ENCODE measurements around the gene EREG. TPM values are rescaled to one million over a fixed set of nuclear protein-coding genes. Genes with fewer than 3 reads are reported as not detected.

Gene EREG
- total RNA-seq, 1 experiment from 2014 or later: not detected

- in situ Hi-C loops (cut with HindIII; ENCODE audit: low pct_unique_long_range_greater_than_20kb, low sequenced_read_pairs): no loop called here
- no peak for DNase-seq (ENCODE audit: low read depth, low spot score)
Observed at GRCh38 chr4:74402692-74403456, 37.9 kb downstream of the EREG start.

DNA sequence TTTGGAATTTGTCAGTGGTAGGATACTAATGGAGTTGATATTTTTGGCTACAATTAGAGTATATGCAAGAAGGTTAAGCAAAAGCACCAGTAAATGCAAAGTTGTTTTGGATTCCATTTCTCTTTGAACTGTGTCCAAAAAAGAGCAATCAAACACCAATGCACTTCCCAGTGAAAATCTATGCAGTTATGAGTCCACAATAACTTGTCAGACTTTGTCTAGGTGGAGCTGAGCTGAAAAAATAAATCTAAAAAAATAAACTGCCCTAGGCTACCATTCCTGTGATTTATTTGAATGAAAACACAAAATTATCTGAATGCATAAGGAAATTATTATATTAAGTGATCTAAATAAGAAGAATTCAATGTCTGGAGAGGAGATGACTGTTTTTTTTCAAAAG, 42.9 kb downstream of the EREG start:
- in situ Hi-C loops (cut with HindIII; ENCODE audit: low pct_unique_long_range_greater_than_20kb, low sequenced_read_pairs): no loop called here
- no peak for DNase-seq (ENCODE audit: low read depth, low spot score)

- no peak for DNase-seq (ENCODE audit: low read depth, low spot score)
- in situ Hi-C loops (cut with HindIII; ENCODE audit: low pct_unique_long_range_greater_than_20kb, low sequenced_read_pairs): no loop called here
Observed at GRCh38 chr4:74408639-74409038, 43.7 kb downstream of the EREG start.

DNA sequence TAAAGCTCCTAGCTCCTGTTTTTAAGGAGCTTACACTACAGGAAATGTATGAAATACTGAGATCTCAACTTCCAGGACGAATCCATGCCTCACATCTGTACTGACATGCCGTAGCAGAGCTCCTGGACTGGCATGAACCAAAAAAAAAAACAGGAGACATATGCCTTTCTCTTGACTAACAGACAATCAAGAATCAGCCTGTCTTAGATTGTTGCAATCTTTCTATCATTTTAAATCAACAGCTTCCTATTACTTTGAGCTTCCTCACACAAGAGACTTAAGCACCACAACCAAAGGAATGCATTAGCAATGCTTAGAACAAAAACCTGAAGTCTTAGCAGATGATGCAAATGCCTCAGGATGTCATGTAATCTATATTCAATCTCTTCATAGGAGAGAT, 45.3 kb downstream of the EREG start:
- DNase-seq (ENCODE audit: low read depth, low spot score): no peak
- in situ Hi-C loops (cut with HindIII; ENCODE audit: low pct_unique_long_range_greater_than_20kb, low sequenced_read_pairs): no loop called here

- DNase-seq (ENCODE audit: low read depth, low spot score): no peak
- in situ Hi-C loops (cut with HindIII; ENCODE audit: low pct_unique_long_range_greater_than_20kb, low sequenced_read_pairs): no loop called here
Observed at GRCh38 chr4:74412225-74412624, 47.3 kb downstream of the EREG start.

- in situ Hi-C loops (cut with HindIII; ENCODE audit: low pct_unique_long_range_greater_than_20kb, low sequenced_read_pairs): no loop called here
- DNase-seq (ENCODE audit: low read depth, low spot score): no peak
Observed at GRCh38 chr4:74413265-74413664, 48.3 kb downstream of the EREG start.

DNA sequence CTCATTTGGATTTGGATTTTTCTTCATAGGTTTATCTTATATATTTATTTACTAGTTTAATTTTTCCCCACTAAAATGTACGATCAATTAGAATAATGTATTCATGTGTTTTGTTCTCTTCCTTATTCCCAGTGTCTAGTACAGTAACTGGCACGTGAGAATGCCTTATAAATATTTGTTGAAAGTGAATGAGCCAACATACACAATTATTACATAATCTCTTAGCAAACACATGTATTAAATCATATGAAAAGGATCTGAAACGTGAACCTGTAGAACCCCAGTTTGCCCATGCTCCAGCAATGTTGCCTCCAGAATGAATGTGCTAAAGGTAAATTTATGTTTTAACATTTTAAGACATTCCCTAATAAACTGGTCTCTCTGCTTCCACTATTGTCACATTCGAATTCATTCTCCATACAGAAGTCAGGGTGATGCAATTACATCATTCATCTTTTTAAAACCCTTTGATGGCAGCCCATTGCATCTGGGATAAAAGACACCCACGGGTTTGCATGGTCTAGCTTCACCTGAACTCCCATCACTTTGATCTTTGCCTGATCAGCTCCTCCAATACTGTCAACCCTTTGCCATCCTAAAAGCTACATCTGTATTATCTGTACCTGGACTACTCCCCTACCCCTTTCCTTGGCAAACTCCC, 49.3 kb downstream of the EREG start:
- no peak for DNase-seq (ENCODE audit: low read depth, low spot score)
- in situ Hi-C loops (cut with HindIII; ENCODE audit: low pct_unique_long_range_greater_than_20kb, low sequenced_read_pairs): no loop called here

DNA sequence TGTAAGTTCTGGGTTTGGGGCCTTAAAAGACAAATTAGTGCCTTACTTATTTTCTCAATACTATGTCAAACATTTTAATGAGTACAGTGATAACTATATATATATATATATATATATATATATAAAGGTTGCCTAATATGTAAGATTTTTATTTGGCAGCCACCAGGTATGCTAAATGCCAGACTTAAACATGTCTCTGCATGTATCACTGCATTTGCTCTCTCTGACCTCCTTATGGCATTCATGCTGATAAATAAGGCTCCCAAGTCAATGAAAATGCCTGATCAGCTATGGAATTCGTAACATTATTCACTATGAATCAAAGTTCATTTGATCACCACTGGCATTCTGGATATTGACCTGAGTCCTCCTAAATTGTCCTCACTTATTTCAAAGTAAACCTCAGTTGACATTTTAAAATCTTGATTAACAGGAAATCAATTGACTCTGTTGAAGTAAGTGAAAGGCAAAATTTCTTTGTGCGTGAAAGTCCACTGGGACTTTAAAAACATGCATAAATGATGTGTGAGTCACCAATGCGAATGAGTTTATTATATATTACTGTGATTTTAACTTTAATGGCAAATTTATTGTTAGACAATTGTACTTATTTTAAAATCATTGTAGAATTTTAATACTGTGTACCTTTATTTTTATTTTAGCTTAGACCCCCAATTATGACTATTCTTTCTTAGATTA, 50.8 kb downstream of the EREG start:
- DNase-seq (ENCODE audit: low read depth, low spot score): no peak
- in situ Hi-C loops (cut with HindIII; ENCODE audit: low pct_unique_long_range_greater_than_20kb, low sequenced_read_pairs): no loop called here

DNA sequence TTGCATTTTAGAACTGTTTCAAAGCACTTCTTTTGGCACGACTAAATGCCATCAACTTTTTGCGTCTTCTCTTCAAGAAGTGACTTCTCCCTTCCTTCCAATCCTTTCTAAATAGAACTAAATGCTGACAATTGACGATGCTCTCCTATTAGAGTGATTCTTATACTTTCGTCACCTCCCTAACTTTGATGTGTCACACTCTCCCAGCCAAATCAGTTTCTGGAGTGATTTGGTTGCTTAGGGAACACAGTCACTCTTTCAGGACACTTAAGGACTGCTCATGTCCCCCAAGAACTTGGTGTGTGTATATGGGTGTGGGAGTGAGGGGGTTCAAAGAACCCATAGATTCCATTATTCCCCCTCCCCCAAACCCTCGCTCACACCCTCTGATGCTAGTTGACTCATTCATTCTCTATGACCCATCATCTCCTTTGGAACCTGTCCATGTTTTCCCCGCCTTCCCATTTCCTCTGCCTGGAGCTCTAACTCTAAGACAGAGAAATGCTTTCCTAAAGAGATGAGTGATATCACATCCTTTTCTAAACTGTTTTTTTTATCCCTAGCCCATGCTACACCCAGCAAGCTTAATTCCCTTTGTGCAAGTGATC, 53.2 kb downstream of the EREG start:
- no peak for DNase-seq (ENCODE audit: low read depth, low spot score)
- in situ Hi-C loops (cut with HindIII; ENCODE audit: low pct_unique_long_range_greater_than_20kb, low sequenced_read_pairs): no loop called here

- in situ Hi-C loops (cut with HindIII; ENCODE audit: low pct_unique_long_range_greater_than_20kb, low sequenced_read_pairs): no loop called here
- DNase-seq (ENCODE audit: low read depth, low spot score): no peak
Observed at GRCh38 chr4:74420863-74421262, 55.9 kb downstream of the EREG start.

GRCh38 chr4:74423104-74423503, 58.2 kb downstream of the EREG start:
- in situ Hi-C loops (cut with HindIII; ENCODE audit: low pct_unique_long_range_greater_than_20kb, low sequenced_read_pairs): no loop called here
- DNase-seq (ENCODE audit: low read depth, low spot score): no peak

GRCh38 chr4:74424111-74424510, 59.2 kb downstream of the EREG start:
- DNase-seq (ENCODE audit: low read depth, low spot score): no peak
- in situ Hi-C loops (cut with HindIII; ENCODE audit: low pct_unique_long_range_greater_than_20kb, low sequenced_read_pairs): no loop called here

- in situ Hi-C loops (cut with HindIII; ENCODE audit: low pct_unique_long_range_greater_than_20kb, low sequenced_read_pairs): no loop called here
- no peak for DNase-seq (ENCODE audit: low read depth, low spot score)
Observed at GRCh38 chr4:74426101-74426500, 61.2 kb downstream of the EREG start.

DNA sequence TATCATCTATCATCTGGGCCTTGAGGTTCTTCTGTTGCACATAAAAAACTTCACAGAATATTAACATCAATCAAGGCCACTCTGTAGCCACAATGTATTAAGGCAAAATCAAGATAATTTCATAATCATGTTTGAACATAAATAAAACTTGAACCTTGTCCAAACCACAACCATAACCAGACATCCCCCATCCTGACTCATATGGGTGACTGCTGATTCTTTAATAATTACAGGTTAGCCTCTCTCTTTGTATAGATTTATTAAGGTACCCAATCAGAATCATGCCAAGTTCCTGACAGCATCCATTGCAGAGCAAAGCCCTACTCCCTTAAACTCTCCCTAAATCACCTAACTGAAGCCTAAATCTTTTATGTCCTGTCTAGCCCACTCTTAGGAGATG, 63.3 kb downstream of the EREG start:
- no peak for DNase-seq (ENCODE audit: low read depth, low spot score)
- in situ Hi-C loops (cut with HindIII; ENCODE audit: low pct_unique_long_range_greater_than_20kb, low sequenced_read_pairs): no loop called here

GRCh38 chr4:74431113-74431826, 66.3 kb downstream of the EREG start:
- no peak for DNase-seq (ENCODE audit: low read depth, low spot score)
- in situ Hi-C loops (cut with HindIII; ENCODE audit: low pct_unique_long_range_greater_than_20kb, low sequenced_read_pairs): no loop called here

DNA sequence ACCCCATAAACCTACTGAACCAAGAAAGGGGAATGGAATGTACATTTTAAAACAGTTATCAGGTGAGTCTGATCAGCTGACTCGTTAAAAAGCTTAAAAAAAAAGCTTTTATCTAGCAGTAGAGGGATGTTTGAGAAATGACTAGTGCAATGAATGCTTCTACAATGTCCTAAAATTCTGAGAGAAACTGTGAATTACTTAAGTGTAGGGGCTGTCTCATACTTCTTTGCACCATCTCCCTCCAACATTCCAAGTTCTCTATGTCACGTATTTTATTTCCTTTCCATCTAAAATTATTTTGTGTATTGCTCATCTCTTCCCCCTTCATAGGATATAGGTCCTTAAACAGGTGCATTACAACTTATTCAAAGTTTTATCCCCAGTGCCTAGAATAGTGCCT, 68.1 kb downstream of the EREG start:
- in situ Hi-C loops (cut with HindIII; ENCODE audit: low pct_unique_long_range_greater_than_20kb, low sequenced_read_pairs): no loop called here

DNA sequence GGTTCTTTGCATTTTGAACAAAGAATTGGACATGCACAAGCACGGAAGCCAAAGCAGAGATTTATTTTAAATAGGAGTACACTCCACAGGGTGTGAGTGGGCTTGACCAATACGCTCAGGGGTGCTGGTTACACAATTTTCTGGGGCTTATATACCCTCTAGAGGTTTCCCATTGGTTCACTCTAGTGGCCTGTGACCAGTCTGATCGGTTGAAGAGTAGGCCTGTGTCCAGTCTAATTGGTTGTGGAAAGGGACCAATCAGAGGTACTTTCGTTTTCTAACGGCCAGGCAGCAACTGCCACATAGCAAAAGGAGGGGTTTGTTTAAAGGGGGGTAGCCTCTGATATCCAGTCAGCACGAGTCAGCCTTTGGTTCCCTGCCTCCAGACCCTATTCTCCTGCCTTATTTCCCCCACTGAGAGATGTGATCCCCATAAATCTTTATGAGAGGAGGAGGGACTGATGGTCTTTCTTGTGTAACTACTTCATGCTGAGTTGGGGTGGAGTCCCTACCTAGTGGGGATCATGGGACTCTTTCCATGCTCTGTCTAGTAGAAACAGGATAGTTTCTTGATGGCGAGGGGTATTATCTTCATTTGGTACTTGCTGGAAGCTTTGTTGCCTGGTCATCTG, 68.7 kb downstream of the EREG start:
- in situ Hi-C loops (cut with HindIII; ENCODE audit: low pct_unique_long_range_greater_than_20kb, low sequenced_read_pairs): no loop called here
- DNase-seq (ENCODE audit: low read depth, low spot score): peak; percentile 43

More for the DNA sequence above, 68.1 kb downstream of the EREG start:
- no peak for DNase-seq (ENCODE audit: low read depth, low spot score)
